Activated naive CD8-positive, alpha-beta T cell treated with anti-CD3 and anti-CD28 coated beads, Interleukin-2, amount 50 U/mL, for 24 hours (primary cell): Measurements from ENCODE around the gene MYO1E.

Experiments used
- ATAC-seq: fragments of 150-1000 bp; cut with Tn5 transposase; one replicate; pipeline ENCODE4 v1.10.0; 2021
- DNase-seq: peaks from one replicate; pipeline ENCODE4 v3.0.0; 2021
- H3K27ac Mint-ChIP-seq: one replicate; pipeline ENCODE4 v1.8.0; 2021; ENCODE audit warnings: mild to moderate bottlenecking, mixed read lengths
- H3K27me3 Mint-ChIP-seq: one replicate; pipeline ENCODE4 v1.8.0; 2021; ENCODE audit warnings: mixed read lengths
- H3K36me3 Mint-ChIP-seq: one replicate; pipeline ENCODE4 v1.8.0; 2021; ENCODE audit warnings: low read depth, mixed read lengths
- H3K4me1 Mint-ChIP-seq: one replicate; pipeline ENCODE4 v1.8.0; 2021; ENCODE audit warnings: mixed read lengths
- H3K4me3 Mint-ChIP-seq: one replicate; pipeline ENCODE4 v1.8.0; 2021; ENCODE audit warnings: mild to moderate bottlenecking, moderate library complexity, mixed read lengths
- H3K9me3 Mint-ChIP-seq: one replicate; pipeline ENCODE4 v1.8.0; 2021; ENCODE audit warnings: mixed read lengths

MYO1E gene

GRCh38 chr15:59223736-59224135, 148.9 kb downstream of the MYO1E start:
- no peaks in the 10 kb centered on the region for H3K9me3 Mint-ChIP-seq
- ATAC-seq (no peak), DNase-seq (no peak)
- H3K27me3 Mint-ChIP-seq: no peaks in the 10 kb centered on the region
- H3K36me3 Mint-ChIP-seq: peaks cover 7% of the 10 kb centered on the region
- no peaks in the 10 kb centered on the region for H3K4me1 Mint-ChIP-seq
- no peak overlapping the region for H3K27ac Mint-ChIP-seq
- H3K4me3 Mint-ChIP-seq: no peak overlapping the region

- ATAC-seq (no peak), DNase-seq (no peak)
- Mint-ChIP-seq H3K27me3 (no peaks in the 10 kb centered on the region), H3K27ac (no peak overlapping the region), H3K4me3 (no peak overlapping the region), H3K36me3 (peaks cover 7% of the 10 kb centered on the region), H3K4me1 (no peaks in the 10 kb centered on the region), H3K9me3 (no peaks in the 10 kb centered on the region)
These were observed 149.6 kb downstream of the MYO1E start for GRCh38 chr15:59222906-59223550.

GRCh38 chr15:59221511-59222505, 150.9 kb downstream of the MYO1E start:
- Mint-ChIP-seq H3K27me3 (no peaks in the 10 kb centered on the region), H3K36me3 (peaks cover 5% of the 10 kb centered on the region), H3K4me3 (no peak overlapping the region), H3K27ac (no peak overlapping the region), H3K4me1 (no peaks in the 10 kb centered on the region), H3K9me3 (no peaks in the 10 kb centered on the region)
- ATAC-seq (no peak), DNase-seq (no peak)

- H3K27ac Mint-ChIP-seq: no peak overlapping the region
- DNase-seq (no peak), ATAC-seq (no peak)
- H3K9me3 Mint-ChIP-seq: no peaks in the 10 kb centered on the region
- H3K4me3 Mint-ChIP-seq: no peak overlapping the region
- H3K4me1 Mint-ChIP-seq: no peaks in the 10 kb centered on the region
- peaks cover 7% of the 10 kb centered on the region for H3K36me3 Mint-ChIP-seq
- no peaks in the 10 kb centered on the region for H3K27me3 Mint-ChIP-seq
These were observed 154.0 kb downstream of the MYO1E start for GRCh38 chr15:59218710-59219109.

GRCh38 chr15:59217876-59218498, 154.7 kb downstream of the MYO1E start:
- no peak overlapping the region for H3K27ac Mint-ChIP-seq
- no peaks in the 10 kb centered on the region for H3K9me3 Mint-ChIP-seq
- ATAC-seq (no peak), DNase-seq (no peak)
- H3K4me3 Mint-ChIP-seq: no peak overlapping the region
- H3K36me3 Mint-ChIP-seq: peaks cover 7% of the 10 kb centered on the region
- no peaks in the 10 kb centered on the region for H3K27me3 Mint-ChIP-seq
- H3K4me1 Mint-ChIP-seq: no peaks in the 10 kb centered on the region

- Mint-ChIP-seq H3K27me3 (no peaks in the 10 kb centered on the region), H3K4me3 (no peak overlapping the region), H3K4me1 (no peaks in the 10 kb centered on the region), H3K36me3 (peaks cover 7% of the 10 kb centered on the region), H3K27ac (no peak overlapping the region), H3K9me3 (no peaks in the 10 kb centered on the region)
- no peak for ATAC-seq
- DNase-seq: no peak
These were observed 155.8 kb downstream of the MYO1E start for GRCh38 chr15:59216911-59217310.

GRCh38 chr15:59210186-59210585, 162.5 kb downstream of the MYO1E start:
- no peaks in the 10 kb centered on the region for H3K9me3 Mint-ChIP-seq
- no peaks in the 10 kb centered on the region for H3K4me1 Mint-ChIP-seq
- H3K4me3 Mint-ChIP-seq: no peak overlapping the region
- ATAC-seq (no peak), DNase-seq (no peak)
- peaks cover 6% of the 10 kb centered on the region for H3K36me3 Mint-ChIP-seq
- peaks cover 2% of the 10 kb centered on the region for H3K27me3 Mint-ChIP-seq
- H3K27ac Mint-ChIP-seq: no peak overlapping the region

GRCh38 chr15:59208613-59209249, 163.9 kb downstream of the MYO1E start:
- no peak for ATAC-seq
- Mint-ChIP-seq H3K27ac (no peak overlapping the region), H3K27me3 (peaks cover 2% of the 10 kb centered on the region), H3K4me3 (no peak overlapping the region), H3K4me1 (no peaks in the 10 kb centered on the region), H3K9me3 (no peaks in the 10 kb centered on the region), H3K36me3 (peaks cover 4% of the 10 kb centered on the region)
- DNase-seq: no peak

GRCh38 chr15:59206623-59207183, 166.0 kb downstream of the MYO1E start, which contains the start of gene LDHAL6B:
LDHAL6B (plus strand) TSS chr15:59206843; CDS start chr15:59206941, 98 bp downstream.
- Mint-ChIP-seq H3K4me1 (no peaks in the 10 kb centered on the region), H3K9me3 (no peaks in the 10 kb centered on the region), H3K4me3 (no peak within 1 kb of the TSS), H3K27ac (no peak within 1 kb of the TSS), H3K36me3 (peaks cover 4% of the 10 kb centered on the region), H3K27me3 (peaks cover 2% of the 10 kb centered on the region)
- ATAC-seq (no peak), DNase-seq (no peak)

- H3K4me3 Mint-ChIP-seq: no peak overlapping the region
- peaks cover 4% of the 10 kb centered on the region for H3K36me3 Mint-ChIP-seq
- ATAC-seq (no peak), DNase-seq (no peak)
- H3K27ac Mint-ChIP-seq: no peak overlapping the region
- no peaks in the 10 kb centered on the region for H3K4me1 Mint-ChIP-seq
- no peaks in the 10 kb centered on the region for H3K27me3 Mint-ChIP-seq
- no peaks in the 10 kb centered on the region for H3K9me3 Mint-ChIP-seq
These were observed 166.6 kb downstream of the MYO1E start for GRCh38 chr15:59205839-59206622.

- ATAC-seq (no peak), DNase-seq (no peak)
- H3K4me3 Mint-ChIP-seq: no peak overlapping the region
- no peaks in the 10 kb centered on the region for H3K36me3 Mint-ChIP-seq
- no peak overlapping the region for H3K27ac Mint-ChIP-seq
- no peaks in the 10 kb centered on the region for H3K9me3 Mint-ChIP-seq
- no peaks in the 10 kb centered on the region for H3K27me3 Mint-ChIP-seq
- no peaks in the 10 kb centered on the region for H3K4me1 Mint-ChIP-seq
These were observed 169.0 kb downstream of the MYO1E start for GRCh38 chr15:59203657-59204056.

GRCh38 chr15:59203008-59203407, 169.7 kb downstream of the MYO1E start:
- DNase-seq (no peak), ATAC-seq (no peak)
- Mint-ChIP-seq H3K36me3 (no peaks in the 10 kb centered on the region), H3K4me3 (no peak overlapping the region), H3K4me1 (no peaks in the 10 kb centered on the region), H3K9me3 (no peaks in the 10 kb centered on the region), H3K27me3 (no peaks in the 10 kb centered on the region), H3K27ac (no peak overlapping the region)

- H3K4me3 Mint-ChIP-seq: no peak overlapping the region
- no peaks in the 10 kb centered on the region for H3K36me3 Mint-ChIP-seq
- ATAC-seq (no peak), DNase-seq (no peak)
- H3K27ac Mint-ChIP-seq: no peak overlapping the region
- H3K27me3 Mint-ChIP-seq: no peaks in the 10 kb centered on the region
- no peaks in the 10 kb centered on the region for H3K9me3 Mint-ChIP-seq
- no peaks in the 10 kb centered on the region for H3K4me1 Mint-ChIP-seq
These were observed 172.1 kb downstream of the MYO1E start for GRCh38 chr15:59200560-59200959.
